ENCODE measurements around the gene C14orf132. TPM values are rescaled to one million over a fixed set of nuclear protein-coding genes. Genes with fewer than 3 reads are reported as not detected.

Gene C14orf132
- total and polyA plus RNA-seq, 2 donors (not counting 1 experiment from before 2014, with no cell fraction given): 12.1 to 48.6 TPM

DNA sequence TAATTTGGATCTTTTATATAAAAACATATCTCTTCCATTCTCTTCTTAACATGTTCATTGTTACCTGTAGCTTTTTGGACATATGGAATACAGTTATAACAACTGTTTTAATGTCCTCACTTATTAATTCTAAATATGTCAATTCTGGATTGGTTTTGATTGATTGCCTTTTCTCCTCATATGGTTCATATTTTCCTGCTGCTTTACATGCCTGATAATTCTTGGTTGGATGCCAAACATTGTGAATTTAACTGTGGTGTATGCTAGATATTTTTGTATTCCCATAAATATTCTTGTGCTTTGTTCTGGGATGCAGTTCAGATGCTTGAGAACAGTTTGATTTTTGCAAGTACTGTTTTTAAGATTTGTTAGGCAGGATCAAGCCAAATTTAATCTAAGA lies 10.8 kb downstream of the C14orf132 start:
- TF ChIP-seq, protein P1, sequence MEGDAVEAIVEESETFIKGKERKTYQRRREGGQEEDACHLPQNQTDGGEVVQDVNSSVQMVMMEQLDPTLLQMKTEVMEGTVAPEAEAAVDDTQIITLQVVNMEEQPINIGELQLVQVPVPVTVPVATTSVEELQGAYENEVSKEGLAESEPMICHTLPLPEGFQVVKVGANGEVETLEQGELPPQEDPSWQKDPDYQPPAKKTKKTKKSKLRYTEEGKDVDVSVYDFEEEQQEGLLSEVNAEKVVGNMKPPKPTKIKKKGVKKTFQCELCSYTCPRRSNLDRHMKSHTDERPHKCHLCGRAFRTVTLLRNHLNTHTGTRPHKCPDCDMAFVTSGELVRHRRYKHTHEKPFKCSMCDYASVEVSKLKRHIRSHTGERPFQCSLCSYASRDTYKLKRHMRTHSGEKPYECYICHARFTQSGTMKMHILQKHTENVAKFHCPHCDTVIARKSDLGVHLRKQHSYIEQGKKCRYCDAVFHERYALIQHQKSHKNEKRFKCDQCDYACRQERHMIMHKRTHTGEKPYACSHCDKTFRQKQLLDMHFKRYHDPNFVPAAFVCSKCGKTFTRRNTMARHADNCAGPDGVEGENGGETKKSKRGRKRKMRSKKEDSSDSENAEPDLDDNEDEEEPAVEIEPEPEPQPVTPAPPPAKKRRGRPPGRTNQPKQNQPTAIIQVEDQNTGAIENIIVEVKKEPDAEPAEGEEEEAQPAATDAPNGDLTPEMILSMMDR (conservative IDR thresholded peaks at IDR 0.05 in 1 of 2, IDR thresholded peaks at IDR 0.05 in 1 of 2; ENCODE audit: low read depth in 1 of 2, low read length in 2 of 2): no peak
- no peak for TF ChIP-seq EZH2 (IDR thresholded peaks at IDR 0.05; ENCODE audit: low read length, missing control alignments)
- Histone ChIP-seq H3K4me2 (ENCODE audit: extremely low read depth, insufficient read depth, low read length) (no peak overlapping the region), H3K27ac (ENCODE audit: insufficient read depth, low read length) (no peak overlapping the region), H3K36me3 (ENCODE audit: control insufficient read depth, insufficient read depth, low read length) (peaks cover 2% of the 10 kb centered on the region), H3K9me3 (ENCODE audit: control insufficient read depth, insufficient read depth, low read depth, low read length) (no peaks in the 10 kb centered on the region), H3K27me3 (ENCODE audit: control insufficient read depth, insufficient read depth, low read length) (no peaks in the 10 kb centered on the region), H2AFZ (ENCODE audit: low read length) (no peak overlapping the region), H3K9ac (ENCODE audit: insufficient read depth, low read length) (no peak overlapping the region), H3K4me1 (ENCODE audit: control insufficient read depth, extremely low read depth, insufficient read depth, low read length) (peaks cover 12% of the 10 kb centered on the region), H3K79me2 (ENCODE audit: control insufficient read depth, insufficient read depth, low read length) (peaks cover 5% of the 10 kb centered on the region), H4K20me1 (ENCODE audit: control insufficient read depth, extremely low read depth, insufficient read depth, low read length) (no peaks in the 10 kb centered on the region), H3K4me3 (replicated peaks in 1 of 4; ENCODE audit: control extremely low read depth in 1 of 4, insufficient read depth in 1 of 4, low read depth in 3 of 4, low read length in 4 of 4) (no peak overlapping the region)
- DNase-seq (ENCODE audit: low read depth in 2 of 2): peak in 1 of 2 donors; percentile 29

DNA sequence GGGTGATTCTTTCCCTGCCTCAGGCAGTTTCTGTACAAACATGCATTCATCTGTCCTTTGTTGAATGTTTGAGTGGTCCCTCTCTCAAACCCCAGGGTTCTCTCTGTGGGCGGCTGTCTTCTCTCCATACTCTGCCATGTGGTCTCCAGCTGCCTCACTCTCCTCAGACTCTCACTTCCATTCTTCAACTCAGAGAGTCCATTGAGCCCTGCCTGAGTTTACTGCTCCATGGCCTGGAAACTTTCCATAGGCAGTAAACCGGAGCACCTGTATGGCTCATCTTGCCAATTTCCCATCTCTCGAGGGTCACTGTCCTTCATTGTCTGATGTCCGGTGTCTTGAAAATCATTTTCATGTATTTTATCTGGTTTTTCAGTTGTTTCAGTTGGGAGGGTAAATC lies 11.3 kb downstream of the C14orf132 start:
- peaks cover 4% of the 10 kb centered on the region for H3K79me2 ChIP-seq (ENCODE audit: control insufficient read depth, insufficient read depth, low read length)
- peaks cover 15% of the 10 kb centered on the region for H3K4me1 ChIP-seq (ENCODE audit: control insufficient read depth, extremely low read depth, insufficient read depth, low read length)
- no peaks in the 10 kb centered on the region for H4K20me1 ChIP-seq (ENCODE audit: control insufficient read depth, extremely low read depth, insufficient read depth, low read length)
- H3K4me2 ChIP-seq (ENCODE audit: extremely low read depth, insufficient read depth, low read length): no peak overlapping the region
- peaks cover 2% of the 10 kb centered on the region for H3K36me3 ChIP-seq (ENCODE audit: control insufficient read depth, insufficient read depth, low read length)
- TF ChIP-seq EZH2 (IDR thresholded peaks at IDR 0.05; ENCODE audit: low read length, missing control alignments): no peak
- TF ChIP-seq, protein P1 (conservative IDR thresholded peaks at IDR 0.05 in 1 of 2, IDR thresholded peaks at IDR 0.05 in 1 of 2; ENCODE audit: low read depth in 1 of 2, low read length in 2 of 2): no peak
- no peak overlapping the region for H3K9ac ChIP-seq (ENCODE audit: insufficient read depth, low read length)
- H3K27ac ChIP-seq (ENCODE audit: insufficient read depth, low read length): no peak overlapping the region
- no peaks in the 10 kb centered on the region for H3K27me3 ChIP-seq (ENCODE audit: control insufficient read depth, insufficient read depth, low read length)
- no peak overlapping the region for H2AFZ ChIP-seq (ENCODE audit: low read length)
- no peak overlapping the region for H3K4me3 ChIP-seq (replicated peaks in 1 of 4; ENCODE audit: control extremely low read depth in 1 of 4, insufficient read depth in 1 of 4, low read depth in 3 of 4, low read length in 4 of 4)
- H3K9me3 ChIP-seq (ENCODE audit: control insufficient read depth, insufficient read depth, low read depth, low read length): no peaks in the 10 kb centered on the region
- no peak for DNase-seq (ENCODE audit: low read depth in 2 of 2)

DNA sequence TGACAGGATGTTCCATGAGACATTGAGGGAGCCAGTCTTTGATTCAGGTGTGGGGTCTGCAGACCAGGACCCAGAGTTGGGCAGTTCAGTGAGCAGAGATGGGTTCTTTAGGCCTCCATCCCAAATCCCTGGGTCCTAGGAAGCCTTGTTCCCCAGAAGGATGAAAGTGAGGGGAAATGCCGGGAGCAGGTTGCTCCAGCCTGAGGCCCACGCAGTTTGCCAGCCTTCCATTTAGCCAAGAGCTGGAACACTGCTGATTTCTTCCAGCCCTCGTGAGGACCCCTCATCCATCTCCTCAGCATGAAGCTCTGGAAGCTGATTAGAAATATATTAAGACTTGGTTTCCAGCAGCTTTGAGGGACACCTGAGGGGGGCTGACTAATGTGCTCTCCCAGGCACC lies 12.1 kb downstream of the C14orf132 start:
- no peaks in the 10 kb centered on the region for H3K9me3 ChIP-seq (ENCODE audit: control insufficient read depth, insufficient read depth, low read depth, low read length)
- TF ChIP-seq EZH2 (IDR thresholded peaks at IDR 0.05; ENCODE audit: low read length, missing control alignments): no peak
- TF ChIP-seq, protein P1 (conservative IDR thresholded peaks at IDR 0.05 in 1 of 2, IDR thresholded peaks at IDR 0.05 in 1 of 2; ENCODE audit: low read depth in 1 of 2, low read length in 2 of 2): no peak
- peaks cover 2% of the 10 kb centered on the region for H3K36me3 ChIP-seq (ENCODE audit: control insufficient read depth, insufficient read depth, low read length)
- H3K9ac ChIP-seq (ENCODE audit: insufficient read depth, low read length): no peak overlapping the region
- no peak overlapping the region for H3K4me3 ChIP-seq (replicated peaks in 1 of 4; ENCODE audit: control extremely low read depth in 1 of 4, insufficient read depth in 1 of 4, low read depth in 3 of 4, low read length in 4 of 4)
- H2AFZ ChIP-seq (ENCODE audit: low read length): no peak overlapping the region
- no peak overlapping the region for H3K27ac ChIP-seq (ENCODE audit: insufficient read depth, low read length)
- H3K4me1 ChIP-seq (ENCODE audit: control insufficient read depth, extremely low read depth, insufficient read depth, low read length): peaks cover 15% of the 10 kb centered on the region
- DNase-seq (ENCODE audit: low read depth in 2 of 2): no peak
- no peaks in the 10 kb centered on the region for H3K27me3 ChIP-seq (ENCODE audit: control insufficient read depth, insufficient read depth, low read length)
- no peak overlapping the region for H3K4me2 ChIP-seq (ENCODE audit: extremely low read depth, insufficient read depth, low read length)
- H4K20me1 ChIP-seq (ENCODE audit: control insufficient read depth, extremely low read depth, insufficient read depth, low read length): no peaks in the 10 kb centered on the region
- H3K79me2 ChIP-seq (ENCODE audit: control insufficient read depth, insufficient read depth, low read length): no peaks in the 10 kb centered on the region
